GM18520 (cell line): ENCODE results near the gene ACTR2.
"Not testable (repeated sequence)": the region's sequence is repeated elsewhere in the genome, so short reads cannot be mapped to it uniquely, and the experiment has no call there.

ENCODE experiments used
- ATAC-seq: cut with Tn5 transposase; IDR thresholded peaks from one replicate; pipeline ENCODE4 v1.9.1; 2021; ENCODE audit not compliant: unreplicated experiment

The ACTR2 gene

GRCh38 chr2:65228263-65228750 is 676 bp downstream of the ACTR2 start:
- no peak for ATAC-seq

- ATAC-seq = no peak
Measured at GRCh38 chr2:65231121-65231520, 3.5 kb downstream of the ACTR2 start.

- ATAC-seq = no peak
Measured at GRCh38 chr2:65231892-65232477, 4.4 kb downstream of the ACTR2 start.

- peak; percentile 34 for ATAC-seq
Measured at GRCh38 chr2:65232636-65233035, 5.0 kb downstream of the ACTR2 start.

GRCh38 chr2:65240657-65241056 is 13.0 kb downstream of the ACTR2 start:
- no peak for ATAC-seq

GRCh38 chr2:65244452-65244851 is 16.8 kb downstream of the ACTR2 start:
- not testable (repeated sequence) for ATAC-seq

GRCh38 chr2:65252640-65253039 is 25.0 kb downstream of the ACTR2 start:
- no peak for ATAC-seq

- no peak for ATAC-seq
Measured at GRCh38 chr2:65255356-65255755, 27.7 kb downstream of the ACTR2 start.

- ATAC-seq = no peak
Measured at GRCh38 chr2:65256054-65256453, 28.4 kb downstream of the ACTR2 start.

GRCh38 chr2:65257866-65258265 is 30.2 kb downstream of the ACTR2 start:
- ATAC-seq = not testable (repeated sequence)

GRCh38 chr2:65261676-65262075 is 34.0 kb downstream of the ACTR2 start:
- ATAC-seq = no peak

- no peak for ATAC-seq
Measured at GRCh38 chr2:65263262-65263661, 35.6 kb downstream of the ACTR2 start.

GRCh38 chr2:65263986-65264385 is 36.4 kb downstream of the ACTR2 start:
- ATAC-seq = no peak

GRCh38 chr2:65264821-65265670 is 37.4 kb downstream of the ACTR2 start:
- ATAC-seq = no peak

GRCh38 chr2:65265671-65266045 is 38.0 kb downstream of the ACTR2 start:
- no peak for ATAC-seq

GRCh38 chr2:65267008-65267407 is 39.4 kb downstream of the ACTR2 start:
- ATAC-seq = no peak

GRCh38 chr2:65268957-65269356 is 41.3 kb downstream of the ACTR2 start:
- ATAC-seq = no peak

- ATAC-seq = no peak
Measured at GRCh38 chr2:65273344-65273743, 45.7 kb downstream of the ACTR2 start.

- no peak for ATAC-seq
Measured at GRCh38 chr2:65275141-65275915, 47.7 kb downstream of the ACTR2 start.

GRCh38 chr2:65276609-65277008 is 49.0 kb downstream of the ACTR2 start:
- ATAC-seq = no peak

- no peak for ATAC-seq
Measured at GRCh38 chr2:65277118-65277517, 49.5 kb downstream of the ACTR2 start.
